Activated T-cell treated with anti-CD3 and anti-CD28 coated beads for 4 hours (primary cell): ENCODE data around the gene NOL4L.

Experiments
- DNase-seq: peaks from one replicate; pipeline ENCODE4 v3.0.0-alpha.2; 2020

Gene NOL4L

GRCh38 chr20:32613192-32614053 lies 28.3 kb upstream of the NOL4L start:
- no peak for DNase-seq

GRCh38 chr20:32612351-32613191 lies 27.4 kb upstream of the NOL4L start:
- no peak for DNase-seq

- no peak for DNase-seq
These were observed 26.7 kb upstream of the NOL4L start for GRCh38 chr20:32611868-32612267.

- DNase-seq, result no peak
These were observed 26.2 kb upstream of the NOL4L start for GRCh38 chr20:32611286-32611685.

- no peak for DNase-seq
These were observed 25.5 kb upstream of the NOL4L start for GRCh38 chr20:32610472-32611218.

- no peak for DNase-seq
These were observed 24.9 kb upstream of the NOL4L start for GRCh38 chr20:32609993-32610392.

GRCh38 chr20:32609111-32609773 lies 24.1 kb upstream of the NOL4L start:
- DNase-seq, result no peak

- DNase-seq, result no peak
These were observed 23.5 kb upstream of the NOL4L start for GRCh38 chr20:32608664-32609015.

- DNase-seq, result no peak
These were observed 22.9 kb upstream of the NOL4L start for GRCh38 chr20:32607727-32608663.

GRCh38 chr20:32607324-32607723 lies 22.2 kb upstream of the NOL4L start:
- DNase-seq, result no peak

- no peak for DNase-seq
These were observed 21.7 kb upstream of the NOL4L start for GRCh38 chr20:32606790-32607189.

- DNase-seq, result no peak
These were observed 21.0 kb upstream of the NOL4L start for GRCh38 chr20:32606107-32606506.

GRCh38 chr20:32605167-32605656 lies 20.1 kb upstream of the NOL4L start:
- DNase-seq, result no peak

GRCh38 chr20:32603046-32603726 lies 18.1 kb upstream of the NOL4L start:
- DNase-seq, result no peak

GRCh38 chr20:32602273-32602672 lies 17.1 kb upstream of the NOL4L start:
- no peak for DNase-seq

GRCh38 chr20:32600681-32601237 lies 15.6 kb upstream of the NOL4L start:
- DNase-seq, result no peak

GRCh38 chr20:32599783-32600340 lies 14.7 kb upstream of the NOL4L start:
- DNase-seq, result no peak

- no peak for DNase-seq
These were observed 13.5 kb upstream of the NOL4L start for GRCh38 chr20:32598606-32599005.

GRCh38 chr20:32597714-32598113 lies 12.6 kb upstream of the NOL4L start:
- DNase-seq, result no peak

GRCh38 chr20:32596681-32597252 lies 11.6 kb upstream of the NOL4L start:
- DNase-seq, result no peak
